ENCODE results near the gene PRTFDC1.
A peak's percentile ranks its signal among the peaks of the same experiment; 100 is the strongest.

Gene PRTFDC1

DNA sequence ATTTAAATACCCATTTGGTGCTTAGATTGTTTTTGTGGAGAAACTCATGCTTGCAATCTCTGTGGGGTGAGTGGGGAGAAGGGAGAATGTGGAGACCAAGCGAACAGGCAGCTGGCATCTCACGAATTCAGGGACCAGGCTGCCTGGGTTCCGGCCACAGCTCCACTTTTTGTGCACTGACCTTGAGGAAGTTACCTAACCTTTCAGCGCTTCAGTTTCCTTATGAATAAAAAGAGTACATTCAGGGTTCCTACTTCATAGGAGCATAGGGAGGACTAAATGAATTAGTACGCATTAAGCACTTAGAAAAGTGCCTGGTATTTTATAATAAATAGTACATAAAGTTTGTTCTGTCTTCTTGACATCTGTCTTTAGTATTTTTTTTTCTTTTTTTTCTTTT, 72.5 kb downstream of the PRTFDC1 start:
- no peak overlapping the region for H3K4me3 Mint-ChIP-seq
- no peaks in the 10 kb centered on the region for H3K4me1 Mint-ChIP-seq
- H3K27ac Mint-ChIP-seq, result no peak overlapping the region
- H3K36me3 Mint-ChIP-seq (ENCODE audit: low read depth), result peaks cover 7% of the 10 kb centered on the region
- H3K9me3 Mint-ChIP-seq, result no peaks in the 10 kb centered on the region
- no peak for DNase-seq
- no peak for TF ChIP-seq CTCF (IDR thresholded peaks at IDR 0.05)
- peaks cover 3% of the 10 kb centered on the region for H3K27me3 Mint-ChIP-seq (ENCODE audit: low read depth, poor library complexity)

- H3K27ac Mint-ChIP-seq, result no peak overlapping the region
- H3K27me3 Mint-ChIP-seq (ENCODE audit: low read depth, poor library complexity), result no peaks in the 10 kb centered on the region
- peaks cover 20% of the 10 kb centered on the region for H3K4me1 Mint-ChIP-seq
Observed at GRCh38 chr10:24874133-24874532, 78.3 kb downstream of the PRTFDC1 start.

DNA sequence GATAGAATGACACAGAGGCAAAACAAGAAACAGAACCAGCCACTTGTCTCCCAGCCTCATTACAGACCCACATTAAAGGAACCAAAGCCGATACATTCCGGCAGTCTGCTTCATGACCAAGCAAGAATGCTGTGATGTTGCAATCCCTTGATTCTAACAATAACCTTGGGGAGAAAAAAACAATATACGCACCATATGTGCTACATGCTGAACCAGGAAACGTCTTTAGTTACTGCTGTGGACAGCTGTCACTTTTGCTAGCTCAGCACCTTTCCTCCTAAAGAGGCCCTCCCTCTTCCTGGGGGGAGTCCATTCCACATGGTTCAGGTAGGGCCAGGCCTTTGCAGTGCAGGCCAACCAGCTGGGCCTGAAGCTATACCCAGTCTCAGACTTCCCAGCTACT, 79.1 kb downstream of the PRTFDC1 start:
- no peaks in the 10 kb centered on the region for H3K27me3 Mint-ChIP-seq (ENCODE audit: low read depth, poor library complexity)
- no peak overlapping the region for H3K4me3 Mint-ChIP-seq
- H3K27ac Mint-ChIP-seq, result peak overlapping the region; percentile 90
- peaks cover 16% of the 10 kb centered on the region for H3K36me3 Mint-ChIP-seq (ENCODE audit: low read depth)
- TF ChIP-seq CTCF (IDR thresholded peaks at IDR 0.05), result no peak
- H3K4me1 Mint-ChIP-seq, result peaks cover 20% of the 10 kb centered on the region
- H3K9me3 Mint-ChIP-seq, result no peaks in the 10 kb centered on the region
- no peak for DNase-seq

More at GRCh38 chr10:24874133-24874532, 78.3 kb downstream of the PRTFDC1 start:
- H3K4me3 Mint-ChIP-seq, result no peak overlapping the region
- no peaks in the 10 kb centered on the region for H3K9me3 Mint-ChIP-seq
- no peak for TF ChIP-seq CTCF (IDR thresholded peaks at IDR 0.05)
- no peak for DNase-seq
- H3K36me3 Mint-ChIP-seq (ENCODE audit: low read depth), result peaks cover 16% of the 10 kb centered on the region

DNA sequence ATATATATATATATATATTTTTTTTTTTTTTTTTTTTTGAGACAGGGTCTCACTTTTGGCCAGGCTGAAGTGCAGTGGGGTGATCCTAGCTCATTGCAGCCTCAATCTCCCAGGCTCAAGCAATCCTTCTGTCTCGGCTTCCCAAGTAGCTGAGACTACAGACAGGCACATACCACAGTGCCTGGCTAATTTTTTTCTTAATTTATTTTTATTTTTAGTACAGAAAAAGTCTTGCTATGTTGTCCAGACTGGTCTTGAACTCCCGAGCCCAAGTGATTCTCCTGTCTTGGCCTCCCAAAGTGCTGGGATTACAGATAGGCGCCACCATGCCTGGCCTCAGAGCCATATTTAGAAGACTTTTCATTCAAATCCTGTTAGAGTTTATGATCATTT, 79.6 kb downstream of the PRTFDC1 start:
- Mint-ChIP-seq H3K4me1 (peaks cover 20% of the 10 kb centered on the region), H3K27me3 (ENCODE audit: low read depth, poor library complexity) (no peaks in the 10 kb centered on the region)

GRCh38 chr10:24872049-24872789, 80.2 kb downstream of the PRTFDC1 start:
- Mint-ChIP-seq H3K4me1 (peaks cover 22% of the 10 kb centered on the region), H3K36me3 (ENCODE audit: low read depth) (peaks cover 16% of the 10 kb centered on the region), H3K27me3 (ENCODE audit: low read depth, poor library complexity) (no peaks in the 10 kb centered on the region), H3K4me3 (no peak overlapping the region), H3K27ac (peak overlapping the region; percentile 80), H3K9me3 (no peaks in the 10 kb centered on the region)
- TF ChIP-seq CTCF (IDR thresholded peaks at IDR 0.05), result no peak
- DNase-seq, result peak; percentile 4

More for the DNA sequence above, 79.6 kb downstream of the PRTFDC1 start:
- no peak for DNase-seq
- no peaks in the 10 kb centered on the region for H3K9me3 Mint-ChIP-seq
- H3K36me3 Mint-ChIP-seq (ENCODE audit: low read depth), result peaks cover 16% of the 10 kb centered on the region
- H3K27ac Mint-ChIP-seq, result no peak overlapping the region
- H3K4me3 Mint-ChIP-seq, result no peak overlapping the region
- TF ChIP-seq CTCF (IDR thresholded peaks at IDR 0.05), result no peak

All from nephron progenitor cell (in vitro differentiated cells).